NCI-H510A (cell line): Measurements from ENCODE around the gene H1-8.
"Not testable (repeated sequence)": the region's sequence is repeated elsewhere in the genome, so short reads cannot be mapped to it uniquely, and the experiment has no call there.

Experiments
- DNase-seq: peaks from one replicate; lab custom pipeline; 2025; lab: John Stamatoyannopoulos, UW

The H1-8 gene

DNA sequence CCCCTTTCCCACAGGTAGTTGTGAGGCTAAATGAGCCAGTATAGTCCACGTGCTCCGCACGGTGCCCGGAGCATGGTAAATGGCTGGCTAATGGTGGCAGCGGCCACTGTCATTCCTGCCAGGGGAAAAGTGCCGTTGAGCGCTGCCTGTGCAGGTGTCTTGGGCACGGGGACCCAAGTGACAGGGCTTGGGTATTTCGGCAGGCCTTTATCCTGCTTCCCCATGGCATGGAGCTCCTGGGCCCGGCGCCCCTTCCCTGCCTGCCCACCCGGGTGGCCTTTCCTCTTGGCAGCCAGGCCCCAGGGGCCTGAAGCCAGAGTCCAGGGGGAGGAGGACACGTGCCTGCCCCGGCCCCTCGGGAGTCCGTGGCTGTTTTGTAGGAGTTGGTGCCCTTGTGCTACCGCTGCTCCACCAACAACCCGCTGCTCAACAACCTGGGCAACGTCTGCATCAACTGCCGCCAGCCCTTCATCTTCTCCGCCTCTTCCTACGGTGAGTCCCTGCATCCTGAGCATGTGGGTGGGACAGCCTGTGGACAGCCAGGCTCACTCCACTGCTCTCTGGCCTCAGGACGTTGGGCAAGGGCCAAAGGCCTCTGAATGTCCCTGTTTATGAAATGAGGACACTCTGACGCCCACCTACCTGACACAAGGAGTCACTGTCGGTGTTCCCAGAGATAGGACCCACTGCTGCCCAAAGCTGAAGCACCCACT lies 27.7 kb upstream of the H1-8 start:
- DNase-seq, result not testable (repeated sequence)

DNA sequence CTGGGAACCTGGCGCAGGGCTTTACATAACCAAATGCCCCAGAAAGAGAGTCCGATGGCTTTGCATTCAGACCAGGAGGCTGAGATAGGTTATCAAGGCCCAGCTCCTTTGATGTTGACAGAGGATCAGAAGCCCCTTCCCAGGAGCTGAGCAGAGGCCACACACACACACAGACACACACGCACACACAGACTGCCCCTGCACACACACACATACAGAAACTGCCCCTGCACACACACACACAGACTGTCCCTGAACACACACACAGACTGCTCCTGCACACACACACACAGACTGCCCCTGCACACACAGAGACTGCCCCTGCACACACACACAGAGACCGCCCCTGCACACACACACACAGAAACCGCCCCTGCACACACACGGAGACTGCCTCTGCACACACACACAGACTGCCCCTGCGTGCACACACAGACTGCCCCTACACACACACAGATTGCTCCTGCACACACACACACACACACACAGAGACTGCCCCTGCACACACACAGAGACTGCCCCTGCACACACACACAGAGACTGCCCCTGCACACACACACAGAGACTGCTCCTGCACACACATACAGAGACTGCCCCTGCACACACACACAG lies 27.0 kb upstream of the H1-8 start:
- not testable (repeated sequence) for DNase-seq

- no peak for DNase-seq
Observed at GRCh38 chr3:129517516-129517915, 25.5 kb upstream of the H1-8 start.

GRCh38 chr3:129518038-129518561 lies 24.9 kb upstream of the H1-8 start:
- DNase-seq, result no peak

GRCh38 chr3:129518581-129518980 lies 24.4 kb upstream of the H1-8 start:
- DNase-seq, result no peak

GRCh38 chr3:129519449-129519848 lies 23.5 kb upstream of the H1-8 start:
- no peak for DNase-seq

DNA sequence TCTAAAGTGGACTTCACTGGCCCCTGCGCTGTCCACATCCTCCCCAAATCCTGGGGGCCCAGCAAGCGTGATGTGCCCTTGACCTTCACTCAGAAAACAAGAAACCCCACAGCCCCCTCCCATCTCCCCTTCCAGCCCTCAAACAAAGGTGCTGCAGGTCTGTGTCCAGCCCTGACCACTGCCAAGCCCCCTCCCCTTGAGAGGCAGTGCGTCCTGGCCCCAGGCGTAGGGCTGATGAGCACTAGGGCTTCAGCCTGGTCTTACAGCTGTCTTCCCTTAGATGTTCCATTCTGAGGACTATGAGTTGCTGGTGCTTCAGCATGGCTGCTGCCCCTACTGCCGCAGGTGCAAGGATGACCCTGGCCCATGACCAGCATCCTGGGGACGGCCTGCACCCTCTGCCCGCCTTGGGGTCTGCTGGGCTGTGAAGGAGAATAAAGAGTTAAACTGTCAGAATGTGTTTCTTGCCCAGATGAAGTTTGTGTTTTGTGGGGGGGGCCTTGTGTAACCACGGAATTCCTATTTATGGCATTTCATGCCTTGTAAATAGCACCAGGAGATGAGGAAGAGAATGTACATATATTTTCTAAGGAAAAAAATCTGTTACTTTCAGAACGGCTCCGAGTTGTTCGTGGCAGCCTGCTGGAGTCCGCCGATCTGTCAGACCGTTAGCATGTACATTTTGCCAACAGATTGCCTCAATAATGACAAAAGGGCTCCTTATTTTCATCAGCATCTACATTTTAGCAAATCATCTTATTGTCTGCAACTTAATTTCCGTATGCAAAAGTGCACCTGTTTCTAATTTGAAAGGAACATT lies 22.9 kb upstream of the H1-8 start:
- no peak for DNase-seq

- DNase-seq, result no peak
Observed at GRCh38 chr3:129520960-129521359, 22.0 kb upstream of the H1-8 start.

DNA sequence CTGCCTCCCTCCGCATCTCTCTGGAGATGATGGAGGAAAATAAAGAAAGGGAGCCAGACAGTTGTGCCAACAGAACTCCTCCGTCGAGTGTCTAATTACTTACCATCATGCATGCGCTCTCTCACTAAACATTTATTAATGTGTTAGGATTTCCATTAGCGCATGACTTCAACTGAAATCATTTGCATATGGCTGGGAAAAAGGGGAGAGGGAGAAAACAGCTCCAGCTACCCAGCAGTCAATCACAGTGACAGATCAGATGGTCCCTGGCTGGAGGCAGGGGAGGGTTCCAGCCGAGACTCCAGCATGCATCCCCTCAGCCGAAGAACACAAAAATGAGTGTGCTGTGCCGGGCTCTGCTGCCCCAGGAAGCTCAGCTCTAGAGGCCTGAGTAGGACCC lies 21.4 kb upstream of the H1-8 start:
- no peak for DNase-seq

- DNase-seq, result no peak
Observed at GRCh38 chr3:129522953-129523352, 20.0 kb upstream of the H1-8 start.

DNA sequence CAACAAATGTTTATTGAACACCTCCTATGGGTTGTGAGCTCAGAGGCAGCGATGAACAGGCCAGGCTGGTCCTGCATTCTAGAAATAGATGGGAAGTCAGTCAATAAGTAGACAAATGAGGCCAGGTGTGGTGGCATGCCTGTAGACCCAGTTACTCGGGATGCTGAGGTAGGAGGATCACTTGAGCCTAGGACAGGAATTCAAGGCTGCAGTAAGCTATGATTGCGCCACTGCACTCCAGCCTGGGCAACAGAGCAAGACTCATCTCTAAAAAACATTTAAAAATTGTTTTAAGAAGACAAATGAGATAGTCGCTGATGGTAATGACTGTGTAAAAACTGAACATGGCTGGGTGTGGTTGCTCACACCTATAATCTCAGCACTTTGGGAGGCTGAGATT lies 18.9 kb upstream of the H1-8 start:
- DNase-seq, result no peak

GRCh38 chr3:129525341-129525968 lies 17.5 kb upstream of the H1-8 start:
- DNase-seq, result no peak

GRCh38 chr3:129526121-129526900 lies 16.7 kb upstream of the H1-8 start:
- no peak for DNase-seq

GRCh38 chr3:129527262-129527661 lies 15.7 kb upstream of the H1-8 start:
- no peak for DNase-seq

DNA sequence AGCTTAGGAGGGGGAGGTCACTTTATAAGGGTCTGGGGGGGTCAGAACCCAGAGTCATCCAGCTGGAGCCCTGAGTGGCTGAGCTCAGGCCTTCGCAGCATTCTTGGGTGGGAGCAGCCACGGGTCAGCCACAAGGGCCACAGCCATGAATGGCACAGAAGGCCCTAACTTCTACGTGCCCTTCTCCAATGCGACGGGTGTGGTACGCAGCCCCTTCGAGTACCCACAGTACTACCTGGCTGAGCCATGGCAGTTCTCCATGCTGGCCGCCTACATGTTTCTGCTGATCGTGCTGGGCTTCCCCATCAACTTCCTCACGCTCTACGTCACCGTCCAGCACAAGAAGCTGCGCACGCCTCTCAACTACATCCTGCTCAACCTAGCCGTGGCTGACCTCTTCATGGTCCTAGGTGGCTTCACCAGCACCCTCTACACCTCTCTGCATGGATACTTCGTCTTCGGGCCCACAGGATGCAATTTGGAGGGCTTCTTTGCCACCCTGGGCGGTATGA lies 14.3 kb upstream of the H1-8 start, which contains the start of gene RHO:
Gene RHO, plus strand, starts transcription at position 51 of the 512 bp plus-strand sequence. Its CDS starts 95 bp downstream, at position 146.
- DNase-seq, result no peak

- no peak for DNase-seq
Observed at GRCh38 chr3:129529436-129530210, 13.4 kb upstream of the H1-8 start.

DNA sequence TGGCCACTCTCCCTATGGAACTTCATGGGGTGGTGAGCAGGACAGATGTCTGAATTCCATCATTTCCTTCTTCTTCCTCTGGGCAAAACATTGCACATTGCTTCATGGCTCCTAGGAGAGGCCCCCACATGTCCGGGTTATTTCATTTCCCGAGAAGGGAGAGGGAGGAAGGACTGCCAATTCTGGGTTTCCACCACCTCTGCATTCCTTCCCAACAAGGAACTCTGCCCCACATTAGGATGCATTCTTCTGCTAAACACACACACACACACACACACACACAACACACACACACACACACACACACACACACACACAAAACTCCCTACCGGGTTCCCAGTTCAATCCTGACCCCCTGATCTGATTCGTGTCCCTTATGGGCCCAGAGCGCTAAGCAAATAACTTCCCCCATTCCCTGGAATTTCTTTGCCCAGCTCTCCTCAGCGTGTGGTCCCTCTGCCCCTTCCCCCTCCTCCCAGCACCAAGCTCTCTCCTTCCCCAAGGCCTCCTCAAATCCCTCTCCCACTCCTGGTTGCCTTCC lies 12.7 kb upstream of the H1-8 start:
- no peak for DNase-seq

DNA sequence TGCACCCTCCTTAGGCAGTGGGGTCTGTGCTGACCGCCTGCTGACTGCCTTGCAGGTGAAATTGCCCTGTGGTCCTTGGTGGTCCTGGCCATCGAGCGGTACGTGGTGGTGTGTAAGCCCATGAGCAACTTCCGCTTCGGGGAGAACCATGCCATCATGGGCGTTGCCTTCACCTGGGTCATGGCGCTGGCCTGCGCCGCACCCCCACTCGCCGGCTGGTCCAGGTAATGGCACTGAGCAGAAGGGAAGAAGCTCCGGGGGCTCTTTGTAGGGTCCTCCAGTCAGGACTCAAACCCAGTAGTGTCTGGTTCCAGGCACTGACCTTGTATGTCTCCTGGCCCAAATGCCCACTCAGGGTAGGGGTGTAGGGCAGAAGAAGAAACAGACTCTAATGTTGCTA lies 12.2 kb upstream of the H1-8 start:
- no peak for DNase-seq

GRCh38 chr3:129531699-129532098 lies 11.3 kb upstream of the H1-8 start:
- no peak for DNase-seq

DNA sequence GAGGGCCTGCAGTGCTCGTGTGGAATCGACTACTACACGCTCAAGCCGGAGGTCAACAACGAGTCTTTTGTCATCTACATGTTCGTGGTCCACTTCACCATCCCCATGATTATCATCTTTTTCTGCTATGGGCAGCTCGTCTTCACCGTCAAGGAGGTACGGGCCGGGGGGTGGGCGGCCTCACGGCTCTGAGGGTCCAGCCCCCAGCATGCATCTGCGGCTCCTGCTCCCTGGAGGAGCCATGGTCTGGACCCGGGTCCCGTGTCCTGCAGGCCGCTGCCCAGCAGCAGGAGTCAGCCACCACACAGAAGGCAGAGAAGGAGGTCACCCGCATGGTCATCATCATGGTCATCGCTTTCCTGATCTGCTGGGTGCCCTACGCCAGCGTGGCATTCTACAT lies 10.7 kb upstream of the H1-8 start:
- no peak for DNase-seq
